ENCODE measurements around the gene ANAPC5.

DNA sequence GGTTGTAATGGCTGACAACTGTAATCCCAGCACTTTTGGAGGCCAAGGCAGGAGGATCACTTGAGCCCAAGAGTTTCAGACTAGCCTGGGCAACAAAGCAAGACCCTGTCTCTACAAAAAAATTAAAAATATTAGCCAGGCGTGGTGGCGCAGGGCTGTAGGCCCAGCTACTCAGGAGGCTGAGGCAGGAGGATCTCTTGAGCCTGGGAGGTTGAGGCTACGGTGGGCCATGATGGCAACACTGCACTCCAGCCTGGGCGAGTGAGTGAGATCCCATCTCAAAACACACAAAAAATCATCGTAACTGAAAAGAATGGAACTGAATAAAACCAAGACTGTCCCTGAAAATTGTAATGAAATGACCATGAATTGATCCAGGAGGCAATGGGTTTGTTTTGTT, 61.8 kb downstream of the ANAPC5 start:
- TF ChIP-seq CTCF (IDR thresholded peaks at IDR 0.05; ENCODE audit: low read depth, low read length) (no peak), EZH2phosphoT487 (IDR thresholded peaks at IDR 0.05; ENCODE audit: low read depth) (no peak)
